Renal cortical epithelial cell (primary cell): ENCODE measurements around the gene ABCA2. TPM values are rescaled to one million over a fixed set of nuclear protein-coding genes. Genes with fewer than 3 reads are reported as not detected.

Source experiments
- DNase-seq: peaks from one replicate; pipeline ENCODE4 v3.0.0-alpha.2; 2011; ENCODE audit warnings: low read depth
- total RNA-seq: library from RNA; depleted of rRNA; stranded (reverse); fragments of >200 nt; gene quantifications from 2 replicates; pipeline ENCODE4 v1.2.3, GENCODE V29; 2014

The ABCA2 gene
- total RNA-seq, 1 donor from 2014 or later, result 53.0 TPM

- no peak for DNase-seq
Observed at GRCh38 chr9:136965771-136966484, 62.1 kb downstream of the ABCA2 start.

- DNase-seq, result no peak
Observed at GRCh38 chr9:136964833-136965422, 63.1 kb downstream of the ABCA2 start.

- DNase-seq, result no peak
Observed at GRCh38 chr9:136964171-136964689, 63.8 kb downstream of the ABCA2 start.

- DNase-seq, result no peak
Observed at GRCh38 chr9:136963751-136964150, 64.3 kb downstream of the ABCA2 start.

GRCh38 chr9:136963341-136963740 is 64.7 kb downstream of the ABCA2 start:
- no peak for DNase-seq

GRCh38 chr9:136962701-136963248 is 65.3 kb downstream of the ABCA2 start:
- DNase-seq, result no peak

GRCh38 chr9:136962163-136962562 is 65.9 kb downstream of the ABCA2 start:
- no peak for DNase-seq

GRCh38 chr9:136961279-136962065 is 66.6 kb downstream of the ABCA2 start:
- no peak for DNase-seq

- no peak for DNase-seq
Observed at GRCh38 chr9:136960938-136961275, 67.1 kb downstream of the ABCA2 start.

- peak; percentile 36 for DNase-seq
Observed at GRCh38 chr9:136960212-136960937, 67.7 kb downstream of the ABCA2 start.

- DNase-seq, result no peak
Observed at GRCh38 chr9:136958898-136959850, 68.9 kb downstream of the ABCA2 start.

- DNase-seq, result no peak
Observed at GRCh38 chr9:136958473-136958872, 69.6 kb downstream of the ABCA2 start.

- no peak for DNase-seq
Observed at GRCh38 chr9:136957901-136958300, 70.1 kb downstream of the ABCA2 start.

GRCh38 chr9:136957461-136957860 is 70.6 kb downstream of the ABCA2 start:
- DNase-seq, result no peak

Other genes with a start within 250 kb of the ABCA2 start
- 29.9 and 115 TPM in 2 replicates for gene TMEM141, start 236.9 kb downstream of the ABCA2 start, total RNA-seq
- 0.94 TPM in 1 of 2 replicates, not detected in the other for gene CCDC183, start 231.9 kb downstream of the ABCA2 start, total RNA-seq
- 51.1 and 61.0 TPM in 2 replicates for gene RABL6, start 220.3 kb downstream of the ABCA2 start, total RNA-seq
- gene AJM1, start 185.8 kb downstream of the ABCA2 start, total RNA-seq, result 0.35 and 1.8 TPM in 2 replicates
- gene PHPT1, start 178.8 kb downstream of the ABCA2 start, total RNA-seq, result 81.7 and 82.1 TPM in 2 replicates
- gene MAMDC4, start 175.9 kb downstream of the ABCA2 start, total RNA-seq, result 0.87 and 6.8 TPM in 2 replicates
- 372 and 398 TPM in 2 replicates for gene EDF1, start 161.9 kb downstream of the ABCA2 start, total RNA-seq
- 16.3 and 21.9 TPM in 2 replicates for gene TRAF2, start 141.7 kb downstream of the ABCA2 start, total RNA-seq
- gene FBXW5, start 83.5 kb downstream of the ABCA2 start, total RNA-seq, result 195 and 249 TPM in 2 replicates
- 0.10 and 1.7 TPM in 2 replicates for gene C8G, start 83.0 kb downstream of the ABCA2 start, total RNA-seq
- gene LCN12, start 76.0 kb downstream of the ABCA2 start, total RNA-seq, result 0.40 TPM in 1 of 2 replicates, not detected in the other
- gene PTGDS, start 50.7 kb downstream of the ABCA2 start, total RNA-seq, result 0.45 TPM in 1 of 2 replicates, not detected in the other
- gene LCNL1, start 45.2 kb downstream of the ABCA2 start, total RNA-seq, result not detected in 2 replicates
- gene PAXX, start 35.8 kb downstream of the ABCA2 start, total RNA-seq, result 13.6 and 26.9 TPM in 2 replicates
- 0.85 and 1.9 TPM in 2 replicates for gene CLIC3, start 31.7 kb downstream of the ABCA2 start, total RNA-seq
- gene FUT7, start 3.9 kb upstream of the ABCA2 start, total RNA-seq, result not detected in 2 replicates
- 7.1 and 21.6 TPM in 2 replicates for gene NPDC1, start 17.9 kb upstream of the ABCA2 start, total RNA-seq
- gene ENTPD2, start 25.8 kb upstream of the ABCA2 start, total RNA-seq, result 0.17 and 0.35 TPM in 2 replicates
- 0.99 and 12.0 TPM in 2 replicates for gene SAPCD2, start 42.3 kb upstream of the ABCA2 start, total RNA-seq
- gene UAP1L1, start 49.3 kb upstream of the ABCA2 start, total RNA-seq, result 6.4 and 7.1 TPM in 2 replicates
- gene MAN1B1, start 58.7 kb upstream of the ABCA2 start, total RNA-seq, result 67.6 and 71.4 TPM in 2 replicates
- 42.3 and 70.2 TPM in 2 replicates for gene DPP7, start 86.5 kb upstream of the ABCA2 start, total RNA-seq
- 0.30 TPM in 1 of 2 replicates, not detected in the other for gene GRIN1, start 110.9 kb upstream of the ABCA2 start, total RNA-seq
- not detected in 2 replicates for gene LRRC26, start 141.8 kb upstream of the ABCA2 start, total RNA-seq
- not detected in 2 replicates for gene TMEM210, start 143.8 kb upstream of the ABCA2 start, total RNA-seq
- 10.4 and 28.9 TPM in 2 replicates for gene ANAPC2, start 160.3 kb upstream of the ABCA2 start, total RNA-seq
- gene SSNA1, start 160.4 kb upstream of the ABCA2 start, total RNA-seq, result 45.5 and 76.2 TPM in 2 replicates
- 4.5 and 10.6 TPM in 2 replicates for gene TPRN, start 172.5 kb upstream of the ABCA2 start, total RNA-seq
- gene TMEM203, start 177.4 kb upstream of the ABCA2 start, total RNA-seq, result 30.2 and 42.8 TPM in 2 replicates
- gene NDOR1, start 177.5 kb upstream of the ABCA2 start, total RNA-seq, result 2.3 and 6.2 TPM in 2 replicates
- gene RNF208, start 194.0 kb upstream of the ABCA2 start, total RNA-seq, result 1.2 TPM in 1 of 2 replicates, not detected in the other
- gene CYSRT1, start 196.9 kb upstream of the ABCA2 start, total RNA-seq, result 0.20 and 0.87 TPM in 2 replicates
- 0.15 and 0.52 TPM in 2 replicates for gene RNF224, start 199.3 kb upstream of the ABCA2 start, total RNA-seq
- gene SLC34A3, start 202.7 kb upstream of the ABCA2 start, total RNA-seq, result not detected in 2 replicates
- gene TUBB4B, start 213.1 kb upstream of the ABCA2 start, total RNA-seq, result 153 and 288 TPM in 2 replicates
- not detected in 2 replicates for gene STPG3, start 223.0 kb upstream of the ABCA2 start, total RNA-seq
- 55.4 and 62.2 TPM in 2 replicates for gene NELFB, start 227.1 kb upstream of the ABCA2 start, total RNA-seq
- 36.3 and 42.1 TPM in 2 replicates for gene TOR4A, start 249.5 kb upstream of the ABCA2 start, total RNA-seq